Inferior parietal cortex (tissue), 1 donor: ENCODE data around the gene PIM2.
A peak's percentile ranks its signal among the peaks of the same experiment; 100 is the strongest.
"Not testable (repeated sequence)": the region's sequence is repeated elsewhere in the genome, so short reads cannot be mapped to it uniquely, and the experiment has no call there.

Experiments
- DNase-seq: peaks from one replicate; pipeline ENCODE4 v3.0.0-alpha.2; 2016; ENCODE audit errors: extremely low spot score

The PIM2 gene

GRCh38 chrX:48905090-48905790, 13.6 kb downstream of the PIM2 start:
- no peak for DNase-seq

GRCh38 chrX:48904626-48905025, 14.2 kb downstream of the PIM2 start:
- DNase-seq = no peak

GRCh38 chrX:48904180-48904579, 14.6 kb downstream of the PIM2 start:
- DNase-seq = no peak

GRCh38 chrX:48903290-48903689, 15.5 kb downstream of the PIM2 start:
- DNase-seq = no peak

GRCh38 chrX:48902776-48903175, 16.0 kb downstream of the PIM2 start:
- DNase-seq = no peak

- DNase-seq = no peak
Measured at GRCh38 chrX:48902135-48902534, 16.7 kb downstream of the PIM2 start.

GRCh38 chrX:48901069-48901468, 17.8 kb downstream of the PIM2 start:
- DNase-seq = no peak

GRCh38 chrX:48899078-48899410, 19.8 kb downstream of the PIM2 start:
- no peak for DNase-seq

GRCh38 chrX:48897625-48898306, 21.1 kb downstream of the PIM2 start, which contains the start of the genes PQBP1 and TIMM17B:
Gene PQBP1 (plus strand): TSS chrX:48897930. CDS start chrX:48898510, 580 bp downstream.
Gene TIMM17B (minus strand): TSS chrX:48897768. CDS start chrX:48897749, 19 bp downstream.
- peak; percentile 94 for DNase-seq

GRCh38 chrX:48897157-48897624, 21.6 kb downstream of the PIM2 start:
- DNase-seq = peak; percentile 31

- DNase-seq = no peak
Measured at GRCh38 chrX:48896611-48897011, 22.2 kb downstream of the PIM2 start.

- DNase-seq = no peak
Measured at GRCh38 chrX:48894891-48895290, 23.9 kb downstream of the PIM2 start.

- DNase-seq = no peak
Measured at GRCh38 chrX:48893556-48894348, 25.1 kb downstream of the PIM2 start.

GRCh38 chrX:48892896-48893295, 25.9 kb downstream of the PIM2 start:
- DNase-seq = no peak

GRCh38 chrX:48891402-48892288, 27.2 kb downstream of the PIM2 start:
- peak; percentile 78 for DNase-seq

GRCh38 chrX:48890934-48891401, 27.9 kb downstream of the PIM2 start:
- DNase-seq = no peak

- DNase-seq = no peak
Measured at GRCh38 chrX:48890296-48890925, 28.4 kb downstream of the PIM2 start.

GRCh38 chrX:48886586-48886985, 32.2 kb downstream of the PIM2 start:
- DNase-seq = not testable (repeated sequence)

- no peak for DNase-seq
Measured at GRCh38 chrX:48883729-48884128, 35.1 kb downstream of the PIM2 start.

- not testable (repeated sequence) for DNase-seq
Measured at GRCh38 chrX:48876944-48877343, 41.9 kb downstream of the PIM2 start.

- not testable (repeated sequence) for DNase-seq
Measured at GRCh38 chrX:48872017-48872416, 46.8 kb downstream of the PIM2 start.
